ENCODE measurements around the gene PRM3. TPM values are rescaled to one million over a fixed set of nuclear protein-coding genes. Genes with fewer than 3 reads are reported as not detected.
A peak's percentile ranks its signal among the peaks of the same experiment; 100 is the strongest.

Gene PRM3
- total and polyA plus RNA-seq, 8 donors: not detected

DNA sequence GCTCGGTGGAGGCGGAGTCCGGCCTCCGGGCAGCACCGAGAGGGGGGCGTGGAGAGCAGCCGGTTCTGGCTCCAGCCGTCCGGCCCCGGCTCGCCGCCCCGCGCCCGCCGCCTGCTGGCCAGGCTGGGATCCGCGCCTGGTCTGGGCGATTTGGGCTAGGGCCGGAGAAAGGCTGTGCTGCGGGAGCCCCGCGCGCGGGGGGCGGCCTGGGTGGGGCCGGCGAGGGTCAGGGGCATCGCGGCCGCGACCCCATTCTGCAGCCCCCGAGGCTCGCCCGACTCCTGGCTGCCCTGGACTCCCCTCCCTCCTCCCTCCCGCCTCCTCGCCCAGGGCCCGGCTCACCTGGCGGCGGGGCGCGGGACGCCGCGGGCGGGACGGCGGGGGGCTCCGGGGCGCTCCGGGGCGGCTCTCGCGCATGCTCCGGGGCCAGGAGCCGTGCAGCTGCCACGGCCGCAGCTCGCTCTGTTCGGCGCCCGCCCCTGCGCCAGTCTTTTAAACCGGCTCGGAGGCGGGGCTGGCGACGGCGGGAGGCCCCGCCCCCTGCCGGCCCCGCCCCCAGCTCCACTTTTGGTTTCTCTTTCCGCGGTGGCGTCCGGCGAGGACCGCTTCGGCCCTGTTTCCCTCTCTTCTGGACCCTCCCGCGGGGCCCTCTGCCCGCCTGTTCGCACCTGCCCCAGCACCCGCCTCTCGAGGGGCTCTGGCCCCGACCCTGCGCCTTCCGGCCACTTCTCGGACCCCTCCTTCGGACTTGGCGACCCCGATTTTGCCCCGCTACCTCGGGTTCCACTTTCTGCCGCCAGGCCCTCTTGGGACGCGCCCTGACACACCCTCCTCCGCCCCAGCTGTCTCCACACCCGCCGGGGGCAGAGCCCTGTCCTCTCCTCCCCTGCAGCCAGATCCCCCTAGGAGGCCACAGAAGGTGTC lies 17.4 kb downstream of the PRM3 start, which contains the start of gene SOCS1:
SOCS1 (minus strand) TSS at position 468 of the 924 bp plus-strand sequence. CDS start 726 bp downstream, outside the sequence.
- TF ChIP-seq CTCF (IDR thresholded peaks at IDR 0.05): peak; percentile 81 to 95 (median 90)
- intact Hi-C loops (cut with DNase I): loop anchor here in 1 of 3 donors (5.0 kb wide), 1 partner anchor 284 kb away; no protein-coding TSS in a partner anchor
- Histone ChIP-seq H3K4me3 (peak within 1 kb of the TSS; percentile 59 to 83 (median 72)), H3K27ac (peak within 1 kb of the TSS; percentile 82 to 97 (median 90)), H3K4me1 (peaks cover 3 to 17% (median 11%) of the 10 kb centered on the region in 3 donors), H3K27me3 (no peaks in the 10 kb centered on the region), H3K36me3 (no peaks in the 10 kb centered on the region), H3K9me3 (no peaks in the 10 kb centered on the region)
- ATAC-seq (peak; percentile 80 to 87 (median 84)), FAIRE-seq (no peak), DNase-seq (peak; percentile 79 to 94 (median 88))
- WGBS, 2 donors: 0 to 1% methylated on average over 47 to 100 of the region's 100 CpGs

DNA sequence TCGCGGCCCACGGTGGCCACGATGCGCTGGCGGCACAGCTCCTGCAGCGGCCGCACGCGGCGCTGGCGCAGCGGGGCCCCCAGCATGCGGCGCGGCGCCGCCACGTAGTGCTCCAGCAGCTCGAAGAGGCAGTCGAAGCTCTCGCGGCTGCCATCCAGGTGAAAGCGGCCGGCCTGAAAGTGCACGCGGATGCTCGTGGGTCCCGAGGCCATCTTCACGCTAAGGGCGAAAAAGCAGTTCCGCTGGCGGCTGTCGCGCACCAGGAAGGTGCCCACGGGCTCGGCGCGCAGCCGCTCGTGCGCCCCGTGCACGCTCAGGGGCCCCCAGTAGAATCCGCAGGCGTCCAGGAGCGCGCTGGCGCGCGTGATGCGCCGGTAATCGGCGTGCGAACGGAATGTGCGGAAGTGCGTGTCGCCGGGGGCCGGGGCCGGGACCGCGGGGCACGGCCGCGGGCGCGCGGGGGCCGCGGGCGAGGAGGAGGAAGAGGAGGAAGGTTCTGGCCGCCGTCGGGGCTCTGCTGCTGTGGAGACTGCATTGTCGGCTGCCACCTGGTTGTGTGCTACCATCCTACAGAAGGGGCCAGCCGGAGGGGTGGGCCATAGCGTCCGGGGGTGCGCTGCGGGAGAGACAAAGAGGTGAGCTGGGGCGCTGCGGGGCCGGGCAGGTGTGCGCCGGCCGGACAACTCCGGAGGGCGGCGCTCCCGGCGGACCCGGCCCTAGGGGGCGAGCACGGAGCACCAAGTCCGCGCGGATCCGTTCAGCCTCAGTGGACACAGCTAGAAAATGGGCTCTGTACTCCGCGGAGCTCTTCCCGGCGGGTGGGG lies 18.3 kb downstream of the PRM3 start:
- ATAC-seq (peak in 2 of 4 donors; percentile 19 to 34), FAIRE-seq (no peak), DNase-seq (peak in 5 of 6 donors; percentile 27 to 79 (median 52))
- intact Hi-C loops (cut with DNase I): loop anchor here in 2 of 3 donors (5.0 kb wide), 2 partner anchors 283 to 288 kb away; no protein-coding TSS in a partner anchor
- H3K4me3 ChIP-seq: peak overlapping the region; percentile 59 to 83 (median 72)
- H3K4me1 ChIP-seq: peaks cover 3 to 17% (median 11%) of the 10 kb centered on the region in 3 donors
- H3K36me3 ChIP-seq: no peaks in the 10 kb centered on the region
- H3K27ac ChIP-seq: peak overlapping the region; percentile 82 to 97 (median 90)
- no peaks in the 10 kb centered on the region for H3K27me3 ChIP-seq
- 4 to 5% methylated on average over 93 to 105 of the region's 105 CpGs for WGBS, 2 donors
- no peak for TF ChIP-seq CTCF (IDR thresholded peaks at IDR 0.05)
- no peaks in the 10 kb centered on the region for H3K9me3 ChIP-seq

GRCh38 chr16:11253995-11254912 lies 19.2 kb downstream of the PRM3 start:
- Histone ChIP-seq H3K9me3 (no peaks in the 10 kb centered on the region), H3K4me3 (peak overlapping the region in 3 of 4 donors; percentile 59 to 73 (median 72)), H3K4me1 (peaks cover 2 to 15% (median 7%) of the 10 kb centered on the region in 3 donors), H3K27ac (no peak overlapping the region), H3K36me3 (no peaks in the 10 kb centered on the region), H3K27me3 (no peaks in the 10 kb centered on the region)
- FAIRE-seq: no peak
- WGBS, 2 donors: 76 to 77% methylated on average over 21 to 29 of the region's 29 CpGs
- ATAC-seq: no peak
- peak in 1 of 6 donors; percentile 33 for DNase-seq
- no peak for TF ChIP-seq CTCF (IDR thresholded peaks at IDR 0.05)
- intact Hi-C loops (cut with DNase I): loop anchor here in 1 of 3 donors (5.0 kb wide), 1 partner anchor 287 kb away; no protein-coding TSS in a partner anchor

All from pancreas (tissue), 10 donors.